ENCODE data around the gene CDK5RAP2. TPM values are rescaled to one million over a fixed set of nuclear protein-coding genes. Genes with fewer than 3 reads are reported as not detected.

The CDK5RAP2 gene
- total RNA-seq, 1 experiment from 2014 or later = 56.4 TPM

DNA sequence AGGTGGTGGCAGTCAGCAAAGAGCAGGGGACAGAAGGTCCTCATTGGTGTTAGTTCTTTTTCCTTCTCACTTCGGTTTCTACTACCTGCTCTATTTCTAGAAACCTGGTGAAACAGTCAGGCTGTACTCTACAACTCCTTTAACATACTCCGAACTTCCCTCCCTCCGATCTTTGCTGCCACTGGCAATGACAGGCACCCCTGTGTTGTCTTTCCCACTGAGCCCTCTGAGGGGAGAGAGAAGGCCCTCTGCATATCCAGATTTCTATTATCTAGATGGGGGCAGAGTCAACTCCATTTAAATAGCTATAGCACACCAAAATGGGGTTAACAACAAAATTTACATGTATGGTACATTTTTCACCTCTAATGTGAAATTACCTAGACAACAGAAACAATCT lies 123.7 kb downstream of the CDK5RAP2 start:
- Mint-ChIP-seq H3K27me3 (ENCODE audit: low read depth) (no peaks in the 10 kb centered on the region), H3K4me3 (peak overlapping the region in 1 of 2 experiments; percentile 19; a peak in 1 of 5 replicates), H3K27ac (peak overlapping the region; percentile 16 to 83 (median 58); a peak in 5 of 7 replicates), H3K4me1 (peaks cover 9 to 14% of the 10 kb centered on the region in 2 experiments), H3K9me3 (no peaks in the 10 kb centered on the region), H3K36me3 (ENCODE audit: insufficient read depth in 1 of 3, low read depth in 3 of 3) (peaks cover 14 to 48% (median 33%) of the 10 kb centered on the region in 3 experiments; a peak in 6 of 7 replicates)
- no peaks in the 10 kb centered on the region for H3K27me3 ChIP-seq (ENCODE audit: insufficient read depth, low read length)
- no peaks in the 10 kb centered on the region for H3K4me1 ChIP-seq (ENCODE audit: insufficient read depth, low read length)
- DNase-seq = no peak
- H2BK15ac ChIP-seq (ENCODE audit: low read depth, low read length) = no peak overlapping the region
- no peaks in the 10 kb centered on the region for H3K79me1 ChIP-seq (ENCODE audit: insufficient read depth, low read depth, low read length, poor library complexity, severe bottlenecking)
- no peak overlapping the region for H2BK20ac ChIP-seq (ENCODE audit: low read depth, low read length, poor library complexity, severe bottlenecking)
- H2AFZ ChIP-seq (ENCODE audit: low read length) = no peak overlapping the region
- no peak overlapping the region for H3K4ac ChIP-seq (ENCODE audit: low read depth, low read length)
- H3K9ac ChIP-seq (ENCODE audit: extremely low read depth, insufficient read length, low read length) = no peak overlapping the region
- WGBS (ENCODE audit: extremely low coverage, insufficient read length, low lambda C conversion rate) = no CpG with 5 or more reads among the region's 3 CpGs
- no peak overlapping the region for H3K27ac ChIP-seq (ENCODE audit: insufficient read length, low read depth, low read length)
- H3K79me2 ChIP-seq (ENCODE audit: insufficient read depth, low read length) = no peaks in the 10 kb centered on the region
- no peak overlapping the region for H2AK5ac ChIP-seq (ENCODE audit: insufficient read length, low read length)
- H4K91ac ChIP-seq (ENCODE audit: insufficient read length, low read depth, low read length) = no peak overlapping the region
- no peaks in the 10 kb centered on the region for H3K23me2 ChIP-seq (ENCODE audit: insufficient read length, low read depth, low read length, poor library complexity, severe bottlenecking)
- H2BK12ac ChIP-seq (ENCODE audit: insufficient read length, low read depth, low read length) = no peak overlapping the region
- H2BK5ac ChIP-seq (ENCODE audit: insufficient read length, low read length) = no peak overlapping the region
- TF ChIP-seq, protein P1, sequence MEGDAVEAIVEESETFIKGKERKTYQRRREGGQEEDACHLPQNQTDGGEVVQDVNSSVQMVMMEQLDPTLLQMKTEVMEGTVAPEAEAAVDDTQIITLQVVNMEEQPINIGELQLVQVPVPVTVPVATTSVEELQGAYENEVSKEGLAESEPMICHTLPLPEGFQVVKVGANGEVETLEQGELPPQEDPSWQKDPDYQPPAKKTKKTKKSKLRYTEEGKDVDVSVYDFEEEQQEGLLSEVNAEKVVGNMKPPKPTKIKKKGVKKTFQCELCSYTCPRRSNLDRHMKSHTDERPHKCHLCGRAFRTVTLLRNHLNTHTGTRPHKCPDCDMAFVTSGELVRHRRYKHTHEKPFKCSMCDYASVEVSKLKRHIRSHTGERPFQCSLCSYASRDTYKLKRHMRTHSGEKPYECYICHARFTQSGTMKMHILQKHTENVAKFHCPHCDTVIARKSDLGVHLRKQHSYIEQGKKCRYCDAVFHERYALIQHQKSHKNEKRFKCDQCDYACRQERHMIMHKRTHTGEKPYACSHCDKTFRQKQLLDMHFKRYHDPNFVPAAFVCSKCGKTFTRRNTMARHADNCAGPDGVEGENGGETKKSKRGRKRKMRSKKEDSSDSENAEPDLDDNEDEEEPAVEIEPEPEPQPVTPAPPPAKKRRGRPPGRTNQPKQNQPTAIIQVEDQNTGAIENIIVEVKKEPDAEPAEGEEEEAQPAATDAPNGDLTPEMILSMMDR (conservative IDR thresholded peaks at IDR 0.05) = no peak
- H3K23ac ChIP-seq (ENCODE audit: insufficient read length, low read depth, low read length) = no peak overlapping the region
- H3K18ac ChIP-seq (ENCODE audit: insufficient read length, low read depth, low read length) = no peak overlapping the region
- H4K20me1 ChIP-seq (ENCODE audit: control insufficient read depth, insufficient read depth, insufficient read length) = no peaks in the 10 kb centered on the region
- H4K8ac ChIP-seq (replicated peaks; ENCODE audit: insufficient read length, low read depth, low read length) = no peak overlapping the region
- no peak overlapping the region for H3T11ph ChIP-seq (ENCODE audit: low read length)
- no peak overlapping the region for H2BK120ac ChIP-seq (ENCODE audit: low read depth, low read length, poor library complexity, severe bottlenecking)
- no peak overlapping the region for H3K14ac ChIP-seq (ENCODE audit: insufficient read depth, low read length)
- no peaks in the 10 kb centered on the region for H3K9me3 ChIP-seq (ENCODE audit: control insufficient read depth, low read depth, low read length)
- H4K5ac ChIP-seq (ENCODE audit: insufficient read length, low read depth, low read length) = no peak overlapping the region
- H3K56ac ChIP-seq (ENCODE audit: insufficient read length, low read depth, low read length) = no peak overlapping the region
- no peak overlapping the region for H3K4me2 ChIP-seq (ENCODE audit: insufficient read depth, insufficient read length, low read length)

Data from H9 (cell line).